ENCODE measurements around the gene SPACA6.

SPACA6 gene

GRCh38 chr19:51722492-51722891 lies 29.4 kb downstream of the SPACA6 start:
- no peak overlapping the region for H3K4me3 ChIP-seq (ENCODE audit: low read length)
- DNase-seq (ENCODE audit: low read depth) = no peak
- TF ChIP-seq CTCF (IDR thresholded peaks at IDR 0.05; ENCODE audit: insufficient read depth, low read depth, low read length, missing control alignments) = no peak

- H3K4me3 ChIP-seq (ENCODE audit: low read length) = no peak overlapping the region
- no peak for TF ChIP-seq CTCF (IDR thresholded peaks at IDR 0.05; ENCODE audit: insufficient read depth, low read depth, low read length, missing control alignments)
- DNase-seq (ENCODE audit: low read depth) = peak; percentile 77
Measured at GRCh38 chr19:51724543-51724942, 31.4 kb downstream of the SPACA6 start.

- DNase-seq (ENCODE audit: low read depth) = peak; percentile 99
- no peak for TF ChIP-seq CTCF (IDR thresholded peaks at IDR 0.05; ENCODE audit: insufficient read depth, low read depth, low read length, missing control alignments)
- H3K4me3 ChIP-seq (ENCODE audit: low read length) = no peak overlapping the region
Measured at GRCh38 chr19:51726049-51726448, 32.9 kb downstream of the SPACA6 start.

GRCh38 chr19:51727349-51727880 lies 34.3 kb downstream of the SPACA6 start:
- peak; percentile 2 for TF ChIP-seq CTCF (IDR thresholded peaks at IDR 0.05; ENCODE audit: insufficient read depth, low read depth, low read length, missing control alignments)
- no peak overlapping the region for H3K4me3 ChIP-seq (ENCODE audit: low read length)
- peak; percentile 68 for DNase-seq (ENCODE audit: low read depth)

- no peak overlapping the region for H3K4me3 ChIP-seq (ENCODE audit: low read length)
- DNase-seq (ENCODE audit: low read depth) = no peak
- no peak for TF ChIP-seq CTCF (IDR thresholded peaks at IDR 0.05; ENCODE audit: insufficient read depth, low read depth, low read length, missing control alignments)
Measured at GRCh38 chr19:51729781-51730180, 36.7 kb downstream of the SPACA6 start.

- no peak overlapping the region for H3K4me3 ChIP-seq (ENCODE audit: low read length)
- DNase-seq (ENCODE audit: low read depth) = no peak
- no peak for TF ChIP-seq CTCF (IDR thresholded peaks at IDR 0.05; ENCODE audit: insufficient read depth, low read depth, low read length, missing control alignments)
Measured at GRCh38 chr19:51733742-51734522, 40.8 kb downstream of the SPACA6 start.
